Measurements from ENCODE around the gene CACNA1G. TPM values are rescaled to one million over a fixed set of nuclear protein-coding genes. Genes with fewer than 3 reads are reported as not detected.

The CACNA1G gene
- polyA plus RNA-seq, 1 donor (not counting 4 experiments of a cell fraction or from before 2014, with no cell fraction given) = 0.07 TPM

- no peaks in the 10 kb centered on the region for H4K20me1 ChIP-seq (ENCODE audit: control insufficient read depth, extremely low read depth, insufficient read depth, low read length)
- no peak overlapping the region for H3K27ac ChIP-seq (ENCODE audit: control insufficient read depth, insufficient read depth, low read length)
- no peak overlapping the region for H3K4me2 ChIP-seq (ENCODE audit: control insufficient read depth, extremely low read depth, insufficient read depth, low read depth, low read length)
- H3K4me1 ChIP-seq (ENCODE audit: control insufficient read depth, extremely low read depth, insufficient read depth, low read length) = peaks cover 4% of the 10 kb centered on the region
- no peak overlapping the region for H3K4me3 ChIP-seq (ENCODE audit: control insufficient read depth in 2 of 3, extremely low read depth in 1 of 3, insufficient read depth in 2 of 3, low read depth in 1 of 3, low read length in 3 of 3)
- no peaks in the 10 kb centered on the region for H3K9me3 ChIP-seq (ENCODE audit: control insufficient read depth, low read depth, low read length)
- no peak for FAIRE-seq
- no peak for TF ChIP-seq CTCF (optimal IDR thresholded peaks at IDR 0.05 in 1 of 3, IDR thresholded peaks at IDR 0.05 in 1 of 3, conservative IDR thresholded peaks at IDR 0.05 in 1 of 3; ENCODE audit: extremely low read depth in 1 of 3, insufficient read depth in 2 of 3, low read length in 3 of 3)
- TF ChIP-seq EZH2 (IDR thresholded peaks at IDR 0.05; ENCODE audit: low read length) = no peak
- no peaks in the 10 kb centered on the region for H3K36me3 ChIP-seq (ENCODE audit: control insufficient read depth in 2 of 2, extremely low read depth in 1 of 2, insufficient read depth in 2 of 2, low read length in 2 of 2)
- peaks cover 13% of the 10 kb centered on the region for H3K27me3 ChIP-seq (ENCODE audit: control insufficient read depth, extremely low read depth, insufficient read depth, low read length)
- H3K9ac ChIP-seq (ENCODE audit: control insufficient read depth, extremely low read depth, insufficient read depth, low read length) = no peak overlapping the region
- dilution Hi-C loops (cut with MboI; ENCODE audit: extremely low pct_ligation_motif_present, low sequenced_read_pairs) = no loop called here
- no peaks in the 10 kb centered on the region for H3K9me1 ChIP-seq (ENCODE audit: control insufficient read depth, extremely low read depth, insufficient read depth, low read length)
- H2AFZ ChIP-seq (ENCODE audit: control insufficient read depth, low read length) = no peak overlapping the region
- DNase-seq (ENCODE audit: low read depth, low spot score) = no peak
- H3K79me2 ChIP-seq (ENCODE audit: control insufficient read depth, insufficient read depth, low read length) = no peaks in the 10 kb centered on the region
Observed at GRCh38 chr17:50586421-50587247, 26.1 kb downstream of the CACNA1G start.

- DNase-seq (ENCODE audit: low read depth, low spot score) (no peak), FAIRE-seq (no peak)
- H2AFZ ChIP-seq (ENCODE audit: control insufficient read depth, low read length) = no peak overlapping the region
- TF ChIP-seq EZH2 (IDR thresholded peaks at IDR 0.05; ENCODE audit: low read length) (no peak), CTCF (optimal IDR thresholded peaks at IDR 0.05 in 1 of 3, IDR thresholded peaks at IDR 0.05 in 1 of 3, conservative IDR thresholded peaks at IDR 0.05 in 1 of 3; ENCODE audit: extremely low read depth in 1 of 3, insufficient read depth in 2 of 3, low read length in 3 of 3) (no peak)
- no peaks in the 10 kb centered on the region for H3K79me2 ChIP-seq (ENCODE audit: control insufficient read depth, insufficient read depth, low read length)
- no peak overlapping the region for H3K4me2 ChIP-seq (ENCODE audit: control insufficient read depth, extremely low read depth, insufficient read depth, low read depth, low read length)
- no peaks in the 10 kb centered on the region for H3K9me1 ChIP-seq (ENCODE audit: control insufficient read depth, extremely low read depth, insufficient read depth, low read length)
- H3K27ac ChIP-seq (ENCODE audit: control insufficient read depth, insufficient read depth, low read length) = no peak overlapping the region
- dilution Hi-C loops (cut with MboI; ENCODE audit: extremely low pct_ligation_motif_present, low sequenced_read_pairs) = no loop called here
- H3K9me3 ChIP-seq (ENCODE audit: control insufficient read depth, low read depth, low read length) = no peaks in the 10 kb centered on the region
- no peaks in the 10 kb centered on the region for H4K20me1 ChIP-seq (ENCODE audit: control insufficient read depth, extremely low read depth, insufficient read depth, low read length)
- H3K36me3 ChIP-seq (ENCODE audit: control insufficient read depth in 2 of 2, extremely low read depth in 1 of 2, insufficient read depth in 2 of 2, low read length in 2 of 2) = no peaks in the 10 kb centered on the region
- peaks cover 4% of the 10 kb centered on the region for H3K4me1 ChIP-seq (ENCODE audit: control insufficient read depth, extremely low read depth, insufficient read depth, low read length)
- no peak overlapping the region for H3K9ac ChIP-seq (ENCODE audit: control insufficient read depth, extremely low read depth, insufficient read depth, low read length)
- no peak overlapping the region for H3K4me3 ChIP-seq (ENCODE audit: control insufficient read depth in 2 of 3, extremely low read depth in 1 of 3, insufficient read depth in 2 of 3, low read depth in 1 of 3, low read length in 3 of 3)
- H3K27me3 ChIP-seq (ENCODE audit: control insufficient read depth, extremely low read depth, insufficient read depth, low read length) = peaks cover 9% of the 10 kb centered on the region
Observed at GRCh38 chr17:50587571-50587970, 27.1 kb downstream of the CACNA1G start.
